DOHH2 (cell line): ENCODE data around the gene TAS2R40.

ENCODE experiments used
- H3F3A ChIP-seq: fragments of 200-600 bp; sonication (generic), shearing (Covaris generic); 2 replicates; pipeline ENCODE4 v1.6.0; 2016; ENCODE audit warnings: antibody characterized with exemption, mild to moderate bottlenecking; ENCODE audit not compliant: control insufficient read depth, insufficient read depth
- H3K27ac ChIP-seq: fragments of 200-600 bp; sonication (generic); 2 replicates; pipeline ENCODE4 v1.5.1; 2014; ENCODE audit warnings: low read depth, mild to moderate bottlenecking, low read length, moderate library complexity
- H3K27me3 ChIP-seq: fragments of 200-600 bp; sonication (generic); 2 replicates; pipeline ENCODE4 v1.6.1; 2014; ENCODE audit warnings: mild to moderate bottlenecking, low read length, mixed read lengths; ENCODE audit not compliant: control insufficient read depth
- H3K36me3 ChIP-seq: fragments of 200-600 bp; sonication (generic); 2 replicates; pipeline ENCODE4 v1.6.1; 2014; ENCODE audit warnings: mild to moderate bottlenecking, low read length, moderate library complexity, mixed read lengths; ENCODE audit not compliant: control insufficient read depth
- H3K4me1 ChIP-seq: fragments of 200-600 bp; sonication (generic); 2 replicates; pipeline ENCODE4 v1.6.1; 2014; ENCODE audit warnings: mild to moderate bottlenecking, low read length, mixed read lengths; ENCODE audit not compliant: control insufficient read depth
- H3K4me2 ChIP-seq: fragments of 200-600 bp; sonication (generic); 2 replicates; pipeline ENCODE4 v1.6.0; 2014; ENCODE audit warnings: mild to moderate bottlenecking, low read length, moderate library complexity
- H3K4me3 ChIP-seq: fragments of 200-600 bp; sonication (generic); 2 replicates; pipeline ENCODE4 v1.5.1; 2014; ENCODE audit warnings: mild to moderate bottlenecking, low read length, mixed read lengths
- H3K79me2 ChIP-seq: fragments of 200-600 bp; sonication (generic); 2 replicates; pipeline ENCODE4 v1.6.1; 2014; ENCODE audit warnings: mild to moderate bottlenecking, low read length, mixed read lengths; ENCODE audit not compliant: control insufficient read depth
- H3K9me2 ChIP-seq: fragments of 200-600 bp; sonication (generic); replicated peaks from 2 replicates; pipeline ENCODE4 v1.6.1; 2014; ENCODE audit warnings: mild to moderate bottlenecking, low read length, mixed read lengths; ENCODE audit not compliant: control insufficient read depth
- H3K9me3 ChIP-seq: fragments of 200-600 bp; sonication (generic); 2 replicates; pipeline ENCODE4 v1.6.1; 2014; ENCODE audit warnings: antibody characterized with exemption, low read length, mixed read lengths; ENCODE audit not compliant: control insufficient read depth, insufficient read depth
- H4K20me1 ChIP-seq: fragments of 200-600 bp; sonication (generic); 2 replicates; pipeline ENCODE4 v1.6.0; 2014; ENCODE audit warnings: low read depth, mild to moderate bottlenecking, antibody characterized with exemption, low read length, moderate library complexity; ENCODE audit not compliant: control insufficient read depth, insufficient read depth
- EZH2phosphoT487 ChIP-seq: fragments of 200-600 bp; sonication (generic); IDR thresholded peaks from 2 replicates; pipeline ENCODE4 v1.6.1; 2017; ENCODE audit warnings: borderline replicate concordance, mild to moderate bottlenecking, antibody characterized with exemption, low read length, moderate library complexity, mixed read lengths
- TF ChIP-seq, protein P1 (sequence below): fragments of 200-600 bp; sonication (generic); IDR thresholded peaks from one replicate; pipeline ENCODE4 v1.5.1; 2014; ENCODE audit warnings: antibody characterized with exemption, mild to moderate bottlenecking, low read depth, low read length; ENCODE audit not compliant: poor library complexity, severe bottlenecking

Gene TAS2R40

GRCh38 chr7:143256932-143257331 lies 35.1 kb downstream of the TAS2R40 start:
- Histone ChIP-seq H4K20me1 (no peaks in the 10 kb centered on the region), H3K79me2 (no peaks in the 10 kb centered on the region), H3K4me3 (no peak overlapping the region), H3F3A (peaks cover 12% of the 10 kb centered on the region), H3K9me2 (no peaks in the 10 kb centered on the region), H3K36me3 (no peaks in the 10 kb centered on the region), H3K4me1 (peaks cover 56% of the 10 kb centered on the region), H3K4me2 (peak overlapping the region; percentile 23), H3K9me3 (0 out of 2 replicates have a peak, but pooled peaks cover 3% of the 10 kb centered on the region), H3K27ac (no peak overlapping the region), H3K27me3 (no peaks in the 10 kb centered on the region)
- TF ChIP-seq, protein P1, sequence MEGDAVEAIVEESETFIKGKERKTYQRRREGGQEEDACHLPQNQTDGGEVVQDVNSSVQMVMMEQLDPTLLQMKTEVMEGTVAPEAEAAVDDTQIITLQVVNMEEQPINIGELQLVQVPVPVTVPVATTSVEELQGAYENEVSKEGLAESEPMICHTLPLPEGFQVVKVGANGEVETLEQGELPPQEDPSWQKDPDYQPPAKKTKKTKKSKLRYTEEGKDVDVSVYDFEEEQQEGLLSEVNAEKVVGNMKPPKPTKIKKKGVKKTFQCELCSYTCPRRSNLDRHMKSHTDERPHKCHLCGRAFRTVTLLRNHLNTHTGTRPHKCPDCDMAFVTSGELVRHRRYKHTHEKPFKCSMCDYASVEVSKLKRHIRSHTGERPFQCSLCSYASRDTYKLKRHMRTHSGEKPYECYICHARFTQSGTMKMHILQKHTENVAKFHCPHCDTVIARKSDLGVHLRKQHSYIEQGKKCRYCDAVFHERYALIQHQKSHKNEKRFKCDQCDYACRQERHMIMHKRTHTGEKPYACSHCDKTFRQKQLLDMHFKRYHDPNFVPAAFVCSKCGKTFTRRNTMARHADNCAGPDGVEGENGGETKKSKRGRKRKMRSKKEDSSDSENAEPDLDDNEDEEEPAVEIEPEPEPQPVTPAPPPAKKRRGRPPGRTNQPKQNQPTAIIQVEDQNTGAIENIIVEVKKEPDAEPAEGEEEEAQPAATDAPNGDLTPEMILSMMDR, result no peak
- TF ChIP-seq EZH2phosphoT487, result no peak

GRCh38 chr7:143257501-143257900 lies 35.7 kb downstream of the TAS2R40 start:
- Histone ChIP-seq H3K4me1 (peaks cover 51% of the 10 kb centered on the region), H3K4me3 (no peak overlapping the region), H3K27me3 (no peaks in the 10 kb centered on the region), H4K20me1 (no peaks in the 10 kb centered on the region), H3K36me3 (no peaks in the 10 kb centered on the region), H3K4me2 (no peak overlapping the region; the same call in 1 of the 2 replicates), H3K9me2 (no peaks in the 10 kb centered on the region), H3K27ac (no peak overlapping the region), H3K9me3 (0 out of 2 replicates have a peak, but pooled peaks cover 3% of the 10 kb centered on the region), H3F3A (peaks cover 12% of the 10 kb centered on the region), H3K79me2 (no peaks in the 10 kb centered on the region)
- TF ChIP-seq, protein P1, result no peak
- TF ChIP-seq EZH2phosphoT487, result no peak

DNA sequence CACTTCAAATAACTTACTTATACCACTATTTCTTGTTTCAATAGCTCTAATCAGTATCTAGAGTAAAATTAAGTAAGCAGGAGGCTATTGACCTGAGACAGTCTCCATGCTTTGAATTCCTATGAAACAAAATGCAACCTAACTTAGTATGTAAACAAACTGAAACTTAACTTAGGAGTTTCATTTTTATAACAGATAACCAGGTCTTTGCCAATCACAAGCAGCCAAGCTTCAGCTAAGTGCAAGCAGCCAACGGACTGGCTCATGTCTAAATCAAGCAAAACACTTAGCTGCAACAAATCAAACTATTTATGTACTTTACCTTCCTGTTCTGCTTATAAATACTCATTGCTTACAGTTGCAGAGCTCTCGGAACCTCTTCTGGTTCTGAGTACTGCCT lies 37.0 kb downstream of the TAS2R40 start:
- peak overlapping the region; percentile 33 for H3K4me3 ChIP-seq
- peaks cover 5% of the 10 kb centered on the region for H3K79me2 ChIP-seq
- H3F3A ChIP-seq, result peaks cover 12% of the 10 kb centered on the region
- peak overlapping the region; percentile 55 for H3K4me2 ChIP-seq
- H3K27me3 ChIP-seq, result no peaks in the 10 kb centered on the region; the same call in 1 of the 2 replicates
- H4K20me1 ChIP-seq, result no peaks in the 10 kb centered on the region
- H3K9me3 ChIP-seq, result no peaks in the 10 kb centered on the region
- H3K27ac ChIP-seq, result 0 out of 2 replicates have a peak overlapping the region, but pooled peaks have one; percentile 15
- peaks cover 55% of the 10 kb centered on the region for H3K4me1 ChIP-seq
- peaks cover 5% of the 10 kb centered on the region; the same call in 1 of the 2 replicates for H3K36me3 ChIP-seq
- no peak for TF ChIP-seq EZH2phosphoT487
- TF ChIP-seq, protein P1, result no peak
- no peaks in the 10 kb centered on the region for H3K9me2 ChIP-seq
